GM23248 (cell line): ENCODE data around the gene CCL4. TPM values are rescaled to one million over a fixed set of nuclear protein-coding genes. Genes with fewer than 3 reads are reported as not detected.
"Not testable (repeated sequence)": the region's sequence is repeated elsewhere in the genome, so short reads cannot be mapped to it uniquely, and the experiment has no call there.

Experiments
- DNase-seq: peaks from one replicate; pipeline ENCODE4 v3.0.0-alpha.2; 2015
- H2AFZ ChIP-seq: fragments of 200-600 bp; sonication (generic); 2 replicates; pipeline ENCODE4 v1.6.1; 2016; ENCODE audit warnings: antibody characterized with exemption
- H3F3A ChIP-seq: fragments of 200-600 bp; sonication (generic); 2 replicates; pipeline ENCODE4 v1.6.1; 2016; ENCODE audit warnings: mild to moderate bottlenecking, antibody characterized with exemption, mixed run types; ENCODE audit not compliant: insufficient read depth
- H3K27ac ChIP-seq: fragments of 200-600 bp; sonication (generic); 2 replicates; pipeline ENCODE4 v1.5.1; 2016; ENCODE audit warnings: mild to moderate bottlenecking
- H3K27me3 ChIP-seq: fragments of 200-600 bp; sonication (generic); replicated peaks from 2 replicates; pipeline ENCODE4 v1.6.1; 2016; ENCODE audit warnings: mild to moderate bottlenecking; ENCODE audit not compliant: insufficient read depth
- H3K36me3 ChIP-seq: fragments of 200-600 bp; sonication (generic); 2 replicates; pipeline ENCODE4 v1.6.1; 2016; ENCODE audit warnings: low read depth, mild to moderate bottlenecking
- H3K4me1 ChIP-seq: fragments of 200-600 bp; sonication (generic); 2 replicates; pipeline ENCODE4 v1.6.1; 2016; ENCODE audit warnings: mild to moderate bottlenecking; ENCODE audit not compliant: insufficient read depth
- H3K4me2 ChIP-seq: fragments of 200-600 bp; sonication (generic); one replicate; pipeline ENCODE4 v1.6.1; 2016; ENCODE audit warnings: mild to moderate bottlenecking; ENCODE audit not compliant: unreplicated experiment
- H3K4me3 ChIP-seq: fragments of 200-600 bp; sonication (generic); 2 replicates; pipeline ENCODE4 v1.5.1; 2016; ENCODE audit warnings: mild to moderate bottlenecking
- H3K79me2 ChIP-seq: fragments of 200-600 bp; sonication (generic); 2 replicates; pipeline ENCODE4 v1.6.1; 2016; ENCODE audit warnings: mild to moderate bottlenecking; ENCODE audit not compliant: insufficient read depth
- H3K9ac ChIP-seq: fragments of 200-600 bp; sonication (generic); 2 replicates; pipeline ENCODE4 v1.6.1; 2016; ENCODE audit warnings: mild to moderate bottlenecking
- H3K9me2 ChIP-seq: fragments of 200-600 bp; sonication (generic); 2 replicates; pipeline ENCODE4 v1.6.1; 2016; ENCODE audit warnings: mixed run types, mild to moderate bottlenecking, moderate library complexity; ENCODE audit not compliant: insufficient read depth
- H3K9me3 ChIP-seq: fragments of 200-600 bp; sonication (generic); one replicate; pipeline ENCODE4 v1.6.1; 2017; ENCODE audit warnings: low read depth
- H4K20me1 ChIP-seq: fragments of 200-600 bp; sonication (generic); 2 replicates; pipeline ENCODE4 v1.6.0; 2016; ENCODE audit not compliant: insufficient read depth
- EZH2 ChIP-seq: fragments of 200-600 bp; sonication (generic); IDR thresholded peaks from 2 replicates; pipeline ENCODE4 v1.6.1; 2018; ENCODE audit warnings: antibody characterized with exemption, mild to moderate bottlenecking; ENCODE audit not compliant: insufficient read depth, poor library complexity, severe bottlenecking
- EZH2phosphoT487 ChIP-seq: fragments of 200-600 bp; sonication (generic); IDR thresholded peaks from 2 replicates; pipeline ENCODE4 v1.6.1; 2018; ENCODE audit warnings: antibody characterized with exemption, moderate library complexity, mild to moderate bottlenecking, low read depth; ENCODE audit not compliant: insufficient read depth
- WGBS, 2 experiments: methylation state at CpG; one replicate each; pipeline ENCODE4 v1.1.6; 2015 to 2017; ENCODE audit warnings: low lambda C conversion rate in 2 of 2, low coverage in 1 of 2; ENCODE audit errors: missing lambda C conversion rate in 2 of 2; 5-methylcytosine and 5-hydroxymethylcytosine counted together
- in situ Hi-C: fragments of 300-500 bp; cut with MboI; formaldehyde crosslinking; loops from 2 replicates; pipeline ENCODE4 v1.15.0; 2020
- polyA plus RNA-seq: library from polyadenylated mRNA; unstranded; fragments of >200 nt; fragmentation: Nextera tagmentation; extraction: Ambion mirVana; gene quantifications from 2 replicates; pipeline ENCODE4 v1.2.1, GENCODE V29; 2016
- total RNA-seq: library from RNA; depleted of rRNA; stranded (reverse); fragments of >200 nt; shearing (Covaris generic); gene quantifications from 2 replicates; pipeline ENCODE4 v1.2.3, GENCODE V29; 2014

The CCL4 gene
- total and polyA plus RNA-seq, 2 experiments from 2014 or later: not detected

DNA sequence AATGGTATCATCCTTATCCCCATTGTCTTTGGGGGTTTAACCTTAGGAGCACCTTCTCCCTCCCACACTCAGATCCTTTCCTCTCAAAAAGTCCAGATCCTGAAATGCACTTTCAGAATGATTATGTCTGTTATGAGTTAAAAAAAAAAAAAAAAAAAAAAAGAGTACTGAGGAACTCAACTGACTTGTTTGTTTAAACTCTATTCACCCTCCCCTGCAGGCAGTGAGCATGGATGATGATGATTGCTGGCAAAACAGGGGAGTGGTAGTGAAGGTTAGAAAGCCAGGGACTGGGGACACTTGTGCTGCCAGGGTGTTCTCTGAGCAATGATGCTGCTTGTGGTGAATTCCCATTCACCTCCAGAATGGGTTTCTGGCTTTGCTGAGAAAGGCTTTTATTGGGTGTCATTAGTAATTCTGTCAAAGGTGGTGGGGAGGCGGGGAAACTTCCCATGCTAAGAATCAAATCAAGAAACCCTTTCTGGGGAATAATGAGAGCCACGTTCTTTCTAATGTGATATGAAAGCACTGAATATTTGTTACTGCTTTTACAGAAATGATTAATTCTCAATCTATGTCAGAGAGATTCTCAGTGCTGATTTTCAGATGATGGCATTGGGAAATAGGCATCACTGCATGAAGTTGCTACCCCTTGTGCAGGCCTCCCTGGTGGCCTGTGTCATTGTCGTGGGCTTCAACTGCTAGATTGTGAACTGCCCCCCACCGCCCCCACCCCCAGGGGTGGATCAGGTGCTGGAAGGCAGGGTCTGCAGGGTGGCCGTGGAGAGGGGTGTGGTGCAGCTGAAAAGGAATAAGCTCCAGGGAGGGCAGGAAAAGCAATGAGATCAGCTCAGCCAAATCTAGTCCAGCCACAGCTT is 14.1 kb downstream of the CCL4 start:
- in situ Hi-C loops: no loop called here
- Histone ChIP-seq H2AFZ (no peak overlapping the region), H3K4me3 (no peak overlapping the region), H3K9me3 (no peaks in the 10 kb centered on the region), H3K27me3 (peaks cover 3% of the 10 kb centered on the region; the same call in 1 of the 2 replicates), H4K20me1 (no peaks in the 10 kb centered on the region), H3K4me1 (no peaks in the 10 kb centered on the region), H3K4me2 (no peak overlapping the region), H3K36me3 (no peaks in the 10 kb centered on the region), H3K9me2 (no peaks in the 10 kb centered on the region), H3K79me2 (no peaks in the 10 kb centered on the region), H3F3A (no peaks in the 10 kb centered on the region), H3K27ac (no peak overlapping the region), H3K9ac (no peak overlapping the region)
- TF ChIP-seq EZH2phosphoT487: no peak
- no peak for TF ChIP-seq EZH2
- 0 to 2% methylated on average over 5 of the region's 5 CpGs for WGBS, 2 experiments
- DNase-seq: no peak

DNA sequence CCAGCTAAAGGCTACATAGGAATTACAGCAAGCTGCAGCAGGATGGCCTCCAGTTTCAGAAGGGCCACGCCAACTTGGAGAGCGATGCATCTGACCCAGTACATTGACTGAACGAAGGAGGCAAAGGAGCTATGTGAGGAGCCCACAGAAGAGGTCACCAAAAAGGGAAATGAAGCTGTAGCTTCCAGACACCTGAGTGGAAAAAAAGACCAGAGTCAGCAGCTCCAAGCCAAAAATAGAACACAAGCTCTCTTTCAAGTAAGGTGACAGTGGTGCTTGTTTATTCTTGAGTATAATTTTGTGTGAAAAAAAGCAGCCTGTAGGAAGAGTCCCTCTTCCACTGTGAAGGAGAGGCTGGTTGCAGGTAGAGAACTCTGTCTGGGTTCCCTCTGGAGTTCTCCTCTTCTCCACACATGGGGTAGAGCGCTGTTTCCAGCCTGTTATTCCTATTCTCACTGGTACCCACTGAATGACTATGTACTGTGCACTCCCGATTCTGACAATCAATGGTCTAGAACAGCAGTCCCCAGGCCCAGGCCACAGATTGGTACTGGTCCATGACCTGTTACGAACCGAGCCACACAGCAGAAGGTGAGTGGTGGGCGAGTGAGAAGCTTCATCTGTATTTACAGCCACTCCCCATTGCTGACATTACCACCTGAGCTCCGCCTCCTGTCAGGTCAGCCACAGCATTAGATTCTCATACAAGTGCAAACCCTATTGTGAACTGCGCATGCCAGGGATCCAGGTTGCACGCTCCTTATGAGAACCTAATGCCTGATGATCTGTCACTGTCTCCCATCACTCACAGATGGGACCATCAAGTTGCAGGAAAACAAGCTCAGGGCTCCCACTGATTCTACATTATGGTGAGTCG is 15.1 kb downstream of the CCL4 start:
- H2AFZ ChIP-seq: no peak overlapping the region
- no peak overlapping the region for H3K27ac ChIP-seq
- no peaks in the 10 kb centered on the region for H3K79me2 ChIP-seq
- H3K4me1 ChIP-seq: no peaks in the 10 kb centered on the region
- H3F3A ChIP-seq: no peaks in the 10 kb centered on the region
- in situ Hi-C loops: no loop called here
- no peak overlapping the region for H3K9ac ChIP-seq
- H4K20me1 ChIP-seq: no peaks in the 10 kb centered on the region
- no peak for DNase-seq
- H3K9me3 ChIP-seq: no peaks in the 10 kb centered on the region
- 36 to 37% methylated on average over 12 of the region's 12 CpGs for WGBS, 2 experiments
- no peak overlapping the region for H3K4me3 ChIP-seq
- no peaks in the 10 kb centered on the region for H3K9me2 ChIP-seq
- TF ChIP-seq EZH2: no peak
- no peak for TF ChIP-seq EZH2phosphoT487
- H3K36me3 ChIP-seq: no peaks in the 10 kb centered on the region
- H3K27me3 ChIP-seq: peaks cover 3% of the 10 kb centered on the region; the same call in 1 of the 2 replicates
- H3K4me2 ChIP-seq: no peak overlapping the region

DNA sequence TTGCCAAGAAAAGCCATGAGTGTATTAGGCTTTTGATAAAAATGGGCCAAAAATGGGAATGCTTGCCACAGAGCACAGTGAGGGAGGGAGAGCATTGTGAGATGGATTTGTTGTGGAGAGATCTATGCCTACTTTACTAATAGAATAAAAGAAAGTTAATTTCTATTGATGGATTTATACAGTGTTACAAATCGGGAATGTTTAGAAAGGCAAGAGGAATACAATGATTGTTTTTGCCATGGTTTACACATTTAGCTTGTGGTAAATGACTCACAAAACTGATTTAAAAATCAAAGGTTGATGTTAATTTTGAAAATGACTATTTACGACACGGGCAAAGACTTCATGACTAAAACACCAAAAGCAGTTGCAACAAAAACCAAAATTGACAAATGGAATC is 16.6 kb downstream of the CCL4 start:
- in situ Hi-C loops: no loop called here
- H2AFZ ChIP-seq: no peak overlapping the region
- no peak for DNase-seq

DNA sequence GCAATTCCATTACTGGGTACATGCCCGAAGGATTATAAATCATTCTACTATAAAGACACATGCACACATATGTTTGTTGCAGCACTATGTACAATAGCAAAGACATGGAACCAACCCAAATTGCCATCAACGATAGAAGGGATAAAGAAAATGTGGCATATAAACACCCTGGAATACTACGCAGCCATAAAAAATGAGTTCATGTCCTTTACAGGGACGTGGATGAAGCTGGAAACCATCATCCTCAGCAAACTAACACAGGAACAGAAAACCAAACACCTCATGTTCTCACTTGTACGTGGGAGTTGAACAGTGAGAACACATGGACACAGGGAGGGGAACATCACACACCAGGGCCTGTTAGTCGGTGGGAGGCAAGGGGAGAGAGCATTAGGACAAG is 17.5 kb downstream of the CCL4 start:
- H3K27me3 ChIP-seq, in situ Hi-C loops, H4K20me1 ChIP-seq, H3K79me2 ChIP-seq, H3K4me3 ChIP-seq, H3K4me2 ChIP-seq, H3K36me3 ChIP-seq, H3K9me3 ChIP-seq, H3F3A ChIP-seq, H3K4me1 ChIP-seq, DNase-seq, H3K27ac ChIP-seq, H3K9me2 ChIP-seq, H2AFZ ChIP-seq, H3K9ac ChIP-seq: not testable (repeated sequence)
- WGBS, 2 experiments: 21 to 26% methylated on average over 6 of the region's 6 CpGs

More for the DNA sequence above, 16.6 kb downstream of the CCL4 start:
- H3K4me3 ChIP-seq: no peak overlapping the region
- no peaks in the 10 kb centered on the region for H3K9me2 ChIP-seq
- no peak overlapping the region for H3K27ac ChIP-seq
- H3K27me3 ChIP-seq: peaks cover 3% of the 10 kb centered on the region; the same call in 1 of the 2 replicates
- H3K79me2 ChIP-seq: no peaks in the 10 kb centered on the region
- H3F3A ChIP-seq: no peaks in the 10 kb centered on the region
- no peaks in the 10 kb centered on the region for H3K36me3 ChIP-seq
- WGBS, 2 experiments: 52 to 58% methylated on average over 3 of the region's 3 CpGs
- H3K9ac ChIP-seq: no peak overlapping the region
- no peak overlapping the region for H3K4me2 ChIP-seq
- H3K9me3 ChIP-seq: no peaks in the 10 kb centered on the region
- TF ChIP-seq EZH2 (no peak), EZH2phosphoT487 (no peak)
- H3K4me1 ChIP-seq: no peaks in the 10 kb centered on the region
- H4K20me1 ChIP-seq: no peaks in the 10 kb centered on the region
